Spleen (tissue), 11 donors: Measurements from ENCODE around the gene EZH2. TPM values are rescaled to one million over a fixed set of nuclear protein-coding genes. Genes with fewer than 3 reads are reported as not detected.

Experiments used
- DNase-seq: peaks from one replicate; pipeline ENCODE4 v3.0.0-alpha.2; 2020
- H3K27ac ChIP-seq, 8 donors: fragments of 200-600 bp; sonication (generic) in 7 of 8; 1 replicate in 4 of 8; 2 replicates in 4 of 8; pipeline versions ENCODE4 v1.5.0 to v1.8.0; 2016 to 2021; ENCODE audit warnings: inconsistent platforms in 4 of 8, mild to moderate bottlenecking in 4 of 8, moderate library complexity in 1 of 8
- H3K27me3 ChIP-seq, 7 donors: fragments of 200-600 bp; sonication (generic) in 6 of 7; replicated peaks in 1 of 7; 1 replicate in 4 of 7; 2 replicates in 3 of 7; pipeline versions ENCODE4 v1.5.0 to v1.8.0; 2016 to 2021; ENCODE audit warnings: inconsistent platforms in 3 of 7, mild to moderate bottlenecking in 1 of 7
- H3K36me3 ChIP-seq, 6 donors: fragments of 200-600 bp; sonication (generic) in 5 of 6; 1 replicate in 4 of 6; 2 replicates in 2 of 6; pipeline versions ENCODE4 v1.5.0 to v1.8.0; 2016 to 2021; ENCODE audit warnings: inconsistent platforms in 2 of 6
- H3K4me1 ChIP-seq, 6 donors: fragments of 200-600 bp; sonication (generic) in 5 of 6; 1 replicate in 3 of 6; 2 replicates in 3 of 6; pipeline versions ENCODE4 v1.5.0 to v1.8.0; 2016 to 2021; ENCODE audit warnings: inconsistent platforms in 3 of 6
- H3K4me3 ChIP-seq, 8 donors: fragments of 200-600 bp; sonication (generic) in 7 of 8; 1 replicate in 4 of 8; 2 replicates in 4 of 8; pipeline versions ENCODE4 v1.5.0 to v1.8.0; 2016 to 2021; ENCODE audit warnings: inconsistent platforms in 4 of 8, mild to moderate bottlenecking in 4 of 8, moderate library complexity in 2 of 8
- H3K9me3 ChIP-seq, 8 donors: fragments of 200-600 bp; sonication (generic) in 7 of 8; 1 replicate in 4 of 8; 2 replicates in 4 of 8; pipeline versions ENCODE4 v1.5.0 to v1.8.0; 2016 to 2021; ENCODE audit warnings: inconsistent platforms in 4 of 8
- POLR2A ChIP-seq, 3 donors: fragments of 450-650 bp; IDR thresholded peaks; one replicate each; pipeline ENCODE4 v1.5.1; 2017; ENCODE audit warnings: antibody characterized with exemption in 3 of 3, mild to moderate bottlenecking in 1 of 3
- POLR2AphosphoS5 ChIP-seq, 3 donors: sonication (generic); formaldehyde crosslinking; IDR thresholded peaks; one replicate each; pipeline ENCODE4 v1.5.1; 2017; ENCODE audit warnings: antibody characterized with exemption in 3 of 3
- whole genome bisulfite sequencing, 5 donors: extraction: QIAGEN DNeasy Blood & Tissue Kit in 3 of 5; methylation state at CpG; one replicate each; pipeline versions ENCODE4 v1.1.5 to v1.1.7; 2013 to 2018; 5-methylcytosine and 5-hydroxymethylcytosine counted together
- intact Hi-C: fragments of 100-400 bp; cut with DNase I; formaldehyde crosslinking; loops from one replicate; pipeline ENCODE4 v1.15.0; 2023; ENCODE audit warnings: low total_unique reads
- polyA plus RNA-seq, 3 donors: library from polyadenylated mRNA; stranded (reverse); fragments of 200-250 nt; gene quantifications; one replicate each; pipeline ENCODE4 v1.2.1, GENCODE V29; 2013
- total RNA-seq, 7 donors: library from RNA; depleted of rRNA in 3 of 7; stranded (reverse); fragments of >200 nt in 3 of 7; fragmentation: NEBNext Ultra II Directional in 4 of 7; extraction: Animal tissue kit (Norgen Biotek cat#: 25700) in 4 of 7; gene quantifications; one replicate each; pipeline versions ENCODE4 v1.1.0 to v1.2.1, GENCODE V29; 2016 to 2021
- TF ChIP-seq, protein P1 (sequence below), 11 experiments: fragments of 200-600 bp in 7 of 11; fragments of 450-650 bp in 4 of 11; sonication (generic) in 4 of 11; IDR thresholded peaks in 8 of 11; conservative IDR thresholded peaks in 3 of 11; 1 replicate in 7 of 11; 2 replicates in 4 of 11; pipeline versions ENCODE4 v1.4.0 to v1.8.0; 2016 to 2021; ENCODE audit warnings: antibody characterized with exemption in 11 of 11, inconsistent platforms in 4 of 11, mild to moderate bottlenecking in 1 of 11
- donor health status: healthy with polysubstance abuse.
- donor health status: DM: no; HTN: no; CAD: no; lungs with moderate emphysema.
- donor health status: DM: no; HTN: no; CAD: no.
- donor health status: Bipolar disorder and iron deficiency.
- donor health status: healthy.
- donor health status: DM: no; HTN: no; CAD: no.
- donor health status: DM: yes; HTN: yes; CAD: no.

EZH2 gene
- total and polyA plus RNA-seq, 10 donors, result 5.0 to 14.5 (median 7.4) TPM

DNA sequence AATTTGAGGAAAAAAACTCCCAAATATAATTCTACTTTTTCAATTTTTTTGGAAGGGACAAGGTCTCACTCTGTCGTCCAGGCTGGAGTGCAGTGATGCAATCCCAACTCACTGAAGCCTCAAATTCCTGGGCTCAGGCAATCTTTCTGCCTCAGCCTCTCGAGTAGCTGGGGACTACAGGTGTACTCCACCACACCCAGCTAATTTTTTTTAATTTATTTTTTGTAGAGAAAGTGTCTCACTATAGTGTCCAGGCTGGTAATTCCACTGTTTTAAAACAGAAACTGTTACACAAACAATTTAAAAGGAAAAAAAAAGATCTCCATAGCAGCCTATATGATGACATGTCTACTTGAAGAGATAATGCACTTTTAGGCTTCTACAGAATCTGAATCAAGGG, 25.6 kb downstream of the EZH2 start:
- H3K36me3 ChIP-seq, result no peaks in the 10 kb centered on the region
- H3K27me3 ChIP-seq, result no peaks in the 10 kb centered on the region
- H3K9me3 ChIP-seq, result no peaks in the 10 kb centered on the region
- peaks cover 0 to 14% (median 4%) of the 10 kb centered on the region in 6 donors for H3K4me1 ChIP-seq
- no peak for DNase-seq
- no peak for TF ChIP-seq POLR2AphosphoS5 (IDR thresholded peaks at IDR 0.05)
- TF ChIP-seq, protein P1, sequence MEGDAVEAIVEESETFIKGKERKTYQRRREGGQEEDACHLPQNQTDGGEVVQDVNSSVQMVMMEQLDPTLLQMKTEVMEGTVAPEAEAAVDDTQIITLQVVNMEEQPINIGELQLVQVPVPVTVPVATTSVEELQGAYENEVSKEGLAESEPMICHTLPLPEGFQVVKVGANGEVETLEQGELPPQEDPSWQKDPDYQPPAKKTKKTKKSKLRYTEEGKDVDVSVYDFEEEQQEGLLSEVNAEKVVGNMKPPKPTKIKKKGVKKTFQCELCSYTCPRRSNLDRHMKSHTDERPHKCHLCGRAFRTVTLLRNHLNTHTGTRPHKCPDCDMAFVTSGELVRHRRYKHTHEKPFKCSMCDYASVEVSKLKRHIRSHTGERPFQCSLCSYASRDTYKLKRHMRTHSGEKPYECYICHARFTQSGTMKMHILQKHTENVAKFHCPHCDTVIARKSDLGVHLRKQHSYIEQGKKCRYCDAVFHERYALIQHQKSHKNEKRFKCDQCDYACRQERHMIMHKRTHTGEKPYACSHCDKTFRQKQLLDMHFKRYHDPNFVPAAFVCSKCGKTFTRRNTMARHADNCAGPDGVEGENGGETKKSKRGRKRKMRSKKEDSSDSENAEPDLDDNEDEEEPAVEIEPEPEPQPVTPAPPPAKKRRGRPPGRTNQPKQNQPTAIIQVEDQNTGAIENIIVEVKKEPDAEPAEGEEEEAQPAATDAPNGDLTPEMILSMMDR (IDR thresholded peaks at IDR 0.05 in 8 of 11, conservative IDR thresholded peaks at IDR 0.05 in 3 of 11), result no peak
- TF ChIP-seq POLR2A (IDR thresholded peaks at IDR 0.05), result no peak
- intact Hi-C loops, result loop anchor here (5.0 kb wide), 1 partner anchor 104 kb away; no protein-coding TSS in a partner anchor
- H3K27ac ChIP-seq, result no peak overlapping the region
- 83 to 91% (median 87%) methylated on average over 2 of the region's 2 CpGs for WGBS, 5 donors
- no peak overlapping the region for H3K4me3 ChIP-seq

DNA sequence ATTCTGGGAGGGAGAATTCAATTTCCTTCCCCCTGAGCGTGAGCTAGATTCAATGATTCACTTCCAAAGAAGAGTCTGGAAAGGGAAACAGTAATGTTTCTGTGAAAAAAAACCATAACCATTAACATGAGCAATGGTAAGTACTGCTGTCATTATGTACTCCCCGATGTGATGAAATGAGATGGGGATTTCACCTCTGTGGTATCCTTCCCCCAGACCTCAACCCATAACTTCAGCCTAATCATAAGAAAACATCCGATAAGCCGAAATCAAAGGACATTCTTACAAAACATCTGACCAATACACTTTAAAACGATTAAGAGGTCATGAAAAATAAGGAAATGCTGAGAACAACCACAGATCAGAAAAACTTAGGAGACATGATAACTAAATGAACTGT, 27.2 kb downstream of the EZH2 start:
- Histone ChIP-seq H3K4me3 (no peak overlapping the region), H3K36me3 (no peaks in the 10 kb centered on the region), H3K4me1 (peaks cover 0 to 14% (median 4%) of the 10 kb centered on the region in 6 donors), H3K27me3 (no peaks in the 10 kb centered on the region), H3K9me3 (no peaks in the 10 kb centered on the region), H3K27ac (no peak overlapping the region)
- WGBS, 5 donors, result 27 to 67% (median 51%) methylated on average over 5 of the region's 5 CpGs
- intact Hi-C loops, result loop anchor here (5.0 kb wide), 1 partner anchor 105 kb away; no protein-coding TSS in a partner anchor
- TF ChIP-seq POLR2AphosphoS5 (IDR thresholded peaks at IDR 0.05) (no peak), POLR2A (IDR thresholded peaks at IDR 0.05) (no peak)
- TF ChIP-seq, protein P1 (IDR thresholded peaks at IDR 0.05 in 8 of 11, conservative IDR thresholded peaks at IDR 0.05 in 3 of 11), result no peak
- DNase-seq, result no peak

DNA sequence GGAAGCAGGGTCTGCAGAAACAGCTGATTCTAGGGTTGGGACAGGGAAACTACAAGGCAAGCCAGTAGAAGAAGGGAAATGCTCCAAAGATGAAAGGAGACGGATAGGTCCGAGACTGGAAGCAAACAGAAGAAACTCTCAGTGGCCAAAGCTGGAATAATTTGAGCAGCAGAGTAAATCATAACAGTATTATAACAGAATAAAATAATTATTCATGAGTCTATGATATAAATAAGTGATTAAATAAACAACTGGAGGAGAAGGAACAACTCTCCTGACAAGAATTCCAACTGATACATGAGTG, 27.6 kb downstream of the EZH2 start:
- Histone ChIP-seq H3K36me3 (no peaks in the 10 kb centered on the region), H3K27me3 (no peaks in the 10 kb centered on the region), H3K4me1 (peaks cover 0 to 14% (median 4%) of the 10 kb centered on the region in 6 donors), H3K9me3 (no peaks in the 10 kb centered on the region), H3K4me3 (peak overlapping the region in 1 of 8 donors; percentile 8), H3K27ac (no peak overlapping the region)
- TF ChIP-seq, protein P1 (IDR thresholded peaks at IDR 0.05 in 8 of 11, conservative IDR thresholded peaks at IDR 0.05 in 3 of 11), result peak in 1 of 11 experiments; percentile 21
- no peak for TF ChIP-seq POLR2AphosphoS5 (IDR thresholded peaks at IDR 0.05)
- no peak for DNase-seq
- WGBS, 5 donors, result 78 to 94% (median 87%) methylated on average over 2 of the region's 2 CpGs
- intact Hi-C loops, result loop anchor here (5.0 kb wide), 1 partner anchor 106 kb away; no protein-coding TSS in a partner anchor

DNA sequence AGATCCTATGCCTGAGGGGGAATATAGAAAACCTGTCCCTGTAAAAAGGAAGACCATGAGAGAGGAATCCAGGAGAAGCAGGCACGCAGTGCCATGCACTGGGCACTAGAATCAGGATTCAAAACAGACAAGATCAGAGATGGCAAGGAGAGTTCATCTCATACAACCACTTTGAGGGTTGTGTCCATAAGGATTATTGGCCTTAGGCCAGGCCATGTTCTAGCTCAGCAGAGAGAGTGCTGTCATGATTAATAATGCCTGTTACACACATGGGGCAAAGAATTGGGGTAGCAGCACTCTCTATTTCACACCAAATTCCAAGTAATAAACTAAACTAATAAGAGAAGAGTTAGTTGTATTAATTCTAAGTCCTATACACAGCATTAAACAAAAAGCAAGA, 29.1 kb downstream of the EZH2 start:
- Histone ChIP-seq H3K36me3 (no peaks in the 10 kb centered on the region), H3K27ac (no peak overlapping the region), H3K4me3 (no peak overlapping the region), H3K9me3 (no peaks in the 10 kb centered on the region), H3K4me1 (peaks cover 0 to 14% (median 4%) of the 10 kb centered on the region in 6 donors), H3K27me3 (no peaks in the 10 kb centered on the region)
- intact Hi-C loops, result loop anchor here (5.0 kb wide), 1 partner anchor 107 kb away; no protein-coding TSS in a partner anchor
- TF ChIP-seq POLR2A (IDR thresholded peaks at IDR 0.05) (no peak), POLR2AphosphoS5 (IDR thresholded peaks at IDR 0.05) (no peak)
- TF ChIP-seq, protein P1 (IDR thresholded peaks at IDR 0.05 in 8 of 11, conservative IDR thresholded peaks at IDR 0.05 in 3 of 11), result no peak
- DNase-seq, result no peak
- 92 to 100% (median 100%) methylated on average over 1 of the region's 1 CpG for WGBS, 5 donors
